Measurements from ENCODE around the gene SZT2.

The SZT2 gene

GRCh38 chr1:43439781-43440180 is 50.1 kb downstream of the SZT2 start:
- TF ChIP-seq CTCF (IDR thresholded peaks at IDR 0.05; ENCODE audit: low read depth, low read length) = no peak
- no peak for DNase-seq (ENCODE audit: low read depth in 2 of 2)
- H3K4me3 ChIP-seq (replicated peaks in 1 of 2; ENCODE audit: low read depth in 2 of 2, low read length in 2 of 2) = no peak overlapping the region

GRCh38 chr1:43440358-43440757 is 50.7 kb downstream of the SZT2 start:
- no peak overlapping the region for H3K4me3 ChIP-seq (replicated peaks in 1 of 2; ENCODE audit: low read depth in 2 of 2, low read length in 2 of 2)
- TF ChIP-seq CTCF (IDR thresholded peaks at IDR 0.05; ENCODE audit: low read depth, low read length) = no peak
- DNase-seq (ENCODE audit: low read depth in 2 of 2) = no peak

DNA sequence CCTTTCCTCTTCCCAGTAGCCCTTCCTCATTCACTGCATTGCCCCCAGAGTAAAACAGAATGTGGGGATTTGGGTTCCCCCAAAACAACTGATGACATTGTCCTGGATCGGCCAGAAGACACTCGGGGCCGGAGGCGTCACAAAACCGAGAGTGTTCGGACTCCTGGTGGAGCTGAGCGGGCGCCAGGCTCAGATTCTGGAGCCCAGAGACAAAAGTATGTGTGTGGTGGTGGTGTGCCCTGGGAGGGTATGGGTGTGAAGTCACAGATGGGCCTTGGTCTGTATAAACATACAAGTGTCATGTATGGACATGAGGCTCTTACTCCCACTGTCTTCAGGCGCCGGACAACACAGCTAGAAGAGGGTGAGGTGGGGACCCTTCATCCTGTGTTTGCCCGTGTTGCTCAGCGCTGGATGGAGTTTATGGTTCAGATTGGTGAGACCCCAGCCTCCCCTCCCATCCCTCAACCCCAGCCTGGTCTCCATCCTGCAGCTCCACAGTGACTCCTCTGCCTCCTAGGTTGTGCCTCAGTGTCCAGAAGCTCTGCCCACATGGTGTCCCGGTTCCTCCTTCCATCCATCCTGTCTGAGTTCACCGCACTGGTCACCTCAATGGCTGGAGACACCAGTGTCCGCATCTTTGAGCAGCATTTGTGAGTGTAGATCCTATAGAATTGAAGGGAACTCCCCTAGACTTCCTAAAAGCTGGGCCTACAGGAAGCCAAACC is 51.6 kb downstream of the SZT2 start:
- DNase-seq (ENCODE audit: low read depth in 2 of 2) = no peak
- no peak for TF ChIP-seq CTCF (IDR thresholded peaks at IDR 0.05; ENCODE audit: low read depth, low read length)
- no peak overlapping the region for H3K4me3 ChIP-seq (replicated peaks in 1 of 2; ENCODE audit: low read depth in 2 of 2, low read length in 2 of 2)

DNA sequence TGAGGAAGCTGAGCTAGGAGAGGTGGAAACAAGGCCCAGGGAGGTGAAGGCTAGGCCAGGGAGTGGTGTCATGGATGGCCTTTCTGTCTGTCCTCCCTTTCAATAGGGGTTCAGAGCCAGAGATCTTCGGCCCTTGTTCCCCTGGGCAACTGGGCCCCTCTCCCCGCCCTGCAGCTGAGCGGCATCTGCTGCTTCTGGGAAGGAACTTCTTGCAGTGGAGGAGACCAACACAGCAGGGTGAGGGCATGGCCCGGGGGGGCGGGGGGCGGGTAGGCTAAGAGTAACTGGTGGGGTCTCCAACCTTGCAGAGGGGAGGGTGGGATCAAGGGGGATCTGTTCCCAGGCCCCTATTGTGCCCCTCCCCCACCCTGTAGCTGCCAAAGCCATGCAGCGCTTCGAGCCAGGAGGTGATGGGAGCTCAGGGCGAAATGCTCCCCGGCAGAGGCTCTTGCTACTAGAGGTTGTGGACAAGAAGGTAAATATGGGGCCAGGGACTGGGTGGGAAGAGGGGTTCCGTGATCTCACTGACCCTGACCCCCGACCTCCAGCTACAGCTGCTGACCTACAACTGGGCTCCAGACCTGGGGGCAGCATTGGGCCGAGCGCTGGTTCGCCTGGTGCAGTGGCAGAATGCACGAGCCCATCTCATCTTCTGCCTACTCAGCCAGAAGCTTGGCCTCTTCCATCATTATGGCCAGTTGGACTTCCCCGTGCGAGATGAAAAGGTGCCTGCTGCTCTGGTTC is 52.4 kb downstream of the SZT2 start:
- TF ChIP-seq CTCF (IDR thresholded peaks at IDR 0.05; ENCODE audit: low read depth, low read length) = no peak
- no peak for DNase-seq (ENCODE audit: low read depth in 2 of 2)
- no peak overlapping the region for H3K4me3 ChIP-seq (replicated peaks in 1 of 2; ENCODE audit: low read depth in 2 of 2, low read length in 2 of 2)

DNA sequence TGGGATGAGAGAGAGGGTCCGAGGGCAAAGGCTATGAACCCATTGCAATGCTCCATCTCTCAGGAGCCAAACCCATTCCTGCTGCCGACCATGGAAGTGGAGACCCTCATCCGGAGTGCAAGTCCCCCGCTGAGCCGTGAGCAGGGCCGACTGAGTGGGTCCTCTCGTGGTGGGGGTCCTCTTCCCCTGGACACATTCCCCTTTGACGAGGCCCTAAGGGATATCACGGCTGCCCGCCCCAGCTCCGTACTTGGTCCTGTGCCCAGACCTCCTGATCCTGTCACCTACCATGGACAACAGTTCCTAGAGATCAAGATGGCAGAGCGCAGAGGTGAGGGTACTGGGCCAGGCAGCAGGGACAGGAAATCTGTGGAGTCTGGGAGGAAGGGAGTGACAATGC is 53.1 kb downstream of the SZT2 start:
- no peak overlapping the region for H3K4me3 ChIP-seq (replicated peaks in 1 of 2; ENCODE audit: low read depth in 2 of 2, low read length in 2 of 2)
- DNase-seq (ENCODE audit: low read depth in 2 of 2) = no peak
- TF ChIP-seq CTCF (IDR thresholded peaks at IDR 0.05; ENCODE audit: low read depth, low read length) = no peak

DNA sequence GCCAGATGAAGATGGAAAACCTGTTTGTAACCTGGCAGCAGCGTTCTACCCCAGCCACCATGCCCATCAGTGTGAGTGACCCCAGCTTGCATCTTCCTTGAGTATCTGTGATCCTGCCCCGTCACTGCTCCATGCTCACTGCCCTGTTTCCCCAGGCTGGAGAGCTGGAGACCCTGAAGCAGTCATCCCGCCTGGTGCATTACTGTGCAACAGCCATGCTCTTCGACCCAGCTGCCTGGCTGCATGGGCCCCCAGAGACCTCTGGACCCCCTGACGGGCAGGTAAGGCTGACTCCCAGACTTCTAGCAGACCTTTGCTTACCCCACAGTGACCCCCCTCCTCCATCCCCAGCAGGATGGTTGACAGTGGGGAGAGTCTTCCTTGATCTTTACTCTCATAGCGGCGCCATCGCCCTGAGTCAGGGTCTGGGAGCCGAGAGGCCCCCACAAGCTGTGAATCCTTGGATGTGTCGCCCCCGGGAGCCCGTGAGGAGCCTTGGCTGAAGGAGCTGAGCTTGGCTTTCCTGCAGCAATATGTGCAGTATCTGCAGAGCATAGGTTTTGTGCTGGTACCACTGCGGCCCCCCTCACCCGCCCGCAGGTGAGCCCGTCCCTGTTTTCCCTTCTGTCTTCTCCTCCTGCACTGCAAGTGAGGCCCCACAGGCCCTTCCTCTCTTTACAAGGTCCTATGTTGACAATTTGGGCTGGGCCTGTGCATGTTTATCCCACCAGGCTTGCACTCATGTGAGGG is 53.7 kb downstream of the SZT2 start:
- TF ChIP-seq CTCF (IDR thresholded peaks at IDR 0.05; ENCODE audit: low read depth, low read length) = no peak
- no peak overlapping the region for H3K4me3 ChIP-seq (replicated peaks in 1 of 2; ENCODE audit: low read depth in 2 of 2, low read length in 2 of 2)
- DNase-seq (ENCODE audit: low read depth in 2 of 2) = no peak
